ENCODE data around the gene NPY.

NPY gene

DNA sequence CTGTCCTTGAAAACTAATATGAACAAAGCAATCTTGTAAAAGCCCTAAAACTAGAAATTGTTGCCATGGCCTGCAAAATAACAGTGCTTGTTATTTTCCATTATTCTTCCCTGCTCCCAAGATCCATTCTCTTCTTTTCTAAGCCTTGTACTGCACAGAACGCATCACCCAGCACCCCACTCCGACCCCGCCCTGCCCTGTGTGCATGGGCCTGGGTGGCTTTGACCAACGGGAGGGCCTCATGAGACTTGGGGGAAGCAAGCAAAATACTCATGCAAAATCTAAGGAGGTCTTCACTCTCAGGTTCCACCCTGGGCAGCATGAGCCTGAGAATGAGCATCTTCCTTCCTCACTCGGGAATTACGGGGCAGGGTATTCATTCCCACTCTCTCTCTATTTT lies 32.4 kb downstream of the NPY start:
- DNase-seq (ENCODE audit: low read depth in 2 of 2), result no peak

DNA sequence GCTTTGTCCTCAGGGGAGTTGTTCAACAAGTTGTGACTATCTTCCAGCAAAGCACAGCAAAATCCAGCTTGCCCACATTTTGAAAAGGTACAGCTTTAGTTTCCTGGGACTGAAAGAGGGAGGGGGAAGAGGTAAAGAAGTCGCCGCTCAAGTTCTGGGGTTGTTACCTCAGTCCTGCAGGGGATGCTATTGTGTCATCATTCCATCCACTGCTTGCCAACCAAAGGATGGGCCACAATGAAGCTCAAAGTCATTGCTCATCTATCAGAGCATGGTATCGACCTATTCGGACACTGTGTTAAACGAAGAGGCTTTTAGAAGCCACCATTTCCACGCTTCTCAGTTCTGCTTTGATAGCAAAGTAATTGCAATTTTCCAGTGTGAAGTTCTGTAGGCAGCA lies 34.3 kb downstream of the NPY start:
- DNase-seq (ENCODE audit: low read depth in 2 of 2), result no peak

DNA sequence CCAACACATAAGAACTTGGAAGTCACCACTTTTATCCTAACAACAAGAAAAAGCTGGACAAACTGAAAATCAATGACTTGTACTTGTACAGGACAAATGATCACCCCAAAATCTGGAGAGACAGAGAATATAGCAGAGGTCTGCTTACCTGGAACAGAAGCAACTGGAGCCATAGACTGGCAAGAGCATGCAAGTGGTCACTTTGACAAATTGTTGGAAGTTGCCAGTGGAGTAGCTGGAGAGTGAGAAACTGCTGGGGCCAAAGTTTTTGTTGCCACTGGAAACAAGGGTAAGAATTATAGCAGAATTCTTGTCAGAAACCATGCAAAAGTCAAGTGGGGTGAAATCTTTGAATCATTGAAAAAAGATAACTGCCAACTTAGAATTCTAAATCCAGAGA lies 35.2 kb downstream of the NPY start:
- no peak for DNase-seq (ENCODE audit: low read depth in 2 of 2)

DNA sequence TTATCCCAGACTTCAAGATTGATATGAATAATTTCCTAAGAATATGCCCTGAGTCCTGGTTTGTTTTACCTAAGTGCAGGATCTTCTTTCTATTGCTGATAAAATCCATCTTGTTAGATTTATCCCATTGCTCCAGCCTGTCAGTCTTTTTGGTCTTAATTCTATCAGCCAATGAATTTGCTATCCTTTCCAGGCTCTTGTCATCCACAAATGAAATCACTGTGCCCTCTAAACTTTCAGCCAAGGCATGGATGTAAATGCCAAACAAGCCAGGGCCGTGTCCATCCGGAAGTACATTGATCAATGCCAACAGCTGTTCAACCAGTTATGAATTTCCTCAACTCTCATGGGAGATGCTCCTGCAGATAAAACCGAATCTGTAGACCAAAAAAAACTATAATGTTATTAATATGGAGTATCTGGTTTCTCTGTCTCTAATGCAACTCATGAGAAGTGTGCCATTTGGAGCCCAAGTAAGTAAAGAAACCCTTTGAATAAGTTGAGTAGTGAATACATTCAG lies 40.0 kb downstream of the NPY start:
- DNase-seq (ENCODE audit: low read depth in 2 of 2), result no peak

DNA sequence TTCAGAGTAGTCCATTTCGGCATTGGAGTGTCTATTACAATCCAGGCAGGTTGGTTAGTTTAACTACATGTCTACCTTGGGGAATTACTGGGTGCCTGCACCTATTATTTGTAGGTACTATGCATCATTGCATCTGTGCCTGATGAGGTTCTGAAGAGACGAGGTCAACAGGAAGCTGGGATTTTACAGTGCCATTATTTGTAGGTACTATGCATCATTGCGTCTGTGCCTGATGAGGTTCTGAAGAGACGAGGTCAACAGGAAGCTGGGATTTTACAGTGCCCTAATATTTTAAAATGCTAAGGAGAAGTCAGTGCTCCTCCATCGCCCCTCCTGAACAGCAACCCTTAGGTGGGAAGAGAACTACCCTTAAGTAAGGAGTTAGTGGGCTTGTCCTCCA lies 41.7 kb downstream of the NPY start:
- no peak for DNase-seq (ENCODE audit: low read depth in 2 of 2)

DNA sequence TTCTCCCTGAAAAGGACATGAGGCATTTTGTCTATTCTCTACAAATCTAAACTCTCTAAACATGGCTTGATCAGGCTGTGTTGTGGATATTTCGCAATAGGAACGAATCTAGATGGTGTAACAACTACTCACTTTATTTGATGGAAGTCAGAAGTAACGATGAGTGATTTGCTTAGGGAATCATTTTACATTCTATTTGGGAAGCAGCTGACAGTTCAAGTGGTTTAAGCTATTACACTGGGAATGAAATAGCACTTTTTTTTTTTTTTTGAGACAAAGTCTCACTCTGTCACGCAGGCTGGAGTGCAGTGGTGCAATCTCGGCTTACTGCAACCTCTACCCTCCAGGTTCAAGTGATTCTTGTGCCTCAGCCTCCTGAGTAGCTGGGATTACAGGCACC lies 44.1 kb downstream of the NPY start:
- no peak for DNase-seq (ENCODE audit: low read depth in 2 of 2)

DNA sequence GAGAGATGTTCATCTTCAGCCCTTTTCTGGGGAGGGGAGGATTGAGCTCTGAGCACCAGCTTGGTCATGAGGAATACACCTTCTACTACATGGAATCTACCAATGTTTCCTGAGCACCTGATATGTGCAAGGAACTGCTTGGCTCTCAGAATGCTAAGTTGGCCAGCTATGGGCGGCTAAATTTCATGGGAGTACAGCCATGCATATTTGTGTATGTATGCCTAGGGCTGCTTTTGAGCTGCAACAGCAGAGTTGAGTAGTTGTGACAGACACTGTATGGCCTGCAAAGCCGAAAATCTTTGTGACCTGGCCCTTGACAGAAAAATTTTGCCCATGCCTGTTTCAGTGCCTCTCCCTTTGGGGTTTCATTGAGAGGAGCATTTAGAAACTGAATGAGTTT lies 44.9 kb downstream of the NPY start:
- DNase-seq (ENCODE audit: low read depth in 2 of 2), result no peak

DNA sequence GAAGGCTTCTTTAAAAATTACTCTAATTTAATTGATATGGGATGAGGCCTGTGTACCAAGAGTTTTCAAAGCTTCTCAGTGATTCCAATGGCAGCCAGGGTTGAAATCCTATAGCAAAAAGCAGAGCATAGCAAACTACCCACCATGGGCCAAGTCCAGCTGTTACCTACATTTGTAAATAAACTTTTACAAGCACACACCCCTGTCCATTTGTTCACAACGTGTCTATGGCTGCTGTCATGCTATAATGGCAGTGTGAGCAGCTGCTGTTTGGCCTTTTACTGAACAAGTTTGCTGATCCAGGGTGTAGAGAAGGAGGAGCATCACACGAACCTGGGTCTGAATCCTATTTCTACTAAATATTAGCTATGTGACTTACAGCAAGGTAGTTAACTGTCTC lies 50.0 kb downstream of the NPY start:
- DNase-seq (ENCODE audit: low read depth in 2 of 2), result no peak

DNA sequence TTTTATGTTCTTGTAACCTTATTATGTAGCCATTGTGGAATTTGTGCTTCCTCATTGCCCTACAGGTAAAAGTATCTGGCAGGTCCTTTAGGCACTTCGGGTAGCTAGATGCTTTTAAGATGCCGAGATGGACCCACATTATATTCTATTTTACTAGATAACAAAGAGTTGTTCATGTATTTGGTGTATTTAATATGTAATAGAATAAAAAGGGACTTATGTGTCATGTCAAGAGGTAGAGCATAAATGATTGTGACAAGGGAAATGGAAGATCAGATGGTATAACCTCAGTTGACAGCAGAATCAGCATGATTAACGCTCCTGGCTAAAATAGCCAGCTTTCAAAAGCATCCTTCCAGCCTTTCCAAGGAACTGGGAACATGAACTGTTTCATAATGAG lies 50.6 kb downstream of the NPY start:
- DNase-seq (ENCODE audit: low read depth in 2 of 2), result no peak

DNA sequence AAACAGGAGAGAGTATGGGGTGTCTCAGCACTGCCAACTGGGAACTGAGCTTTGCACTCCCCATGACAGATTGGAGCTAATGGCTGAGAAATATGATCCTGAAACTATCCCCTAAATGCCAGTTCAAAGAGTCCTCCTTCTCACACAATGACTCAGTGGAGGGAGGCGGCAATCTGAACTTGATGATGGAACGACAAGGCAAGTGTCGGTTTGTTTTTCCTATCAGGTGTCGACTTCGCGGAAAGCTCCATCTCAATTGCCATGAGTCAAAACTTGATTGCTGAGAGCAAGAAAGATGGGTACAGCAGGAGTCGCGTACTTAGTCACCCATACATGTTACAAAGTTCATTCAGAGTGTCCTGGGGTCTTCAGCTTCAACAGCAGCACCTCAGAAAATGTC lies 52.5 kb downstream of the NPY start:
- DNase-seq (ENCODE audit: low read depth in 2 of 2), result peak in 1 of 2 donors; percentile 11

DNA sequence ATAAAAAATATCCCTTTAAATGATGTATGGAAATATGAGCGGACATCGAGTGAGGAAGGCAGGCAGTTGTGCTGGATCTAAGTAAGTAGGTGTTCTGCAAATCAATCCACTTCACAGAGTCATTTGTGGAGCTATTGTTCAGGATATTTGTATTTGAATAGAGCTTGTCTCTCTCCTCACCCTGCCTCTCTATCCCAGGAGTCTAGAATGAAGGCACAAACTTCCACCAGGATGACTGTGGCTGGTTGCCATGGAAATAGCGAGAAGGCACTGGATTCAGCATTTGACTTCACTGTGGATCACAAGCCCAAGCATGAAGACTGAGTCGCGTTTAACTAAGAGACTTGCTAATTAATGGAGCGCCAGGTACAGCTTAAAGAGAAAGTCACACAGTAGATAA lies 53.2 kb downstream of the NPY start:
- no peak for DNase-seq (ENCODE audit: low read depth in 2 of 2)

DNA sequence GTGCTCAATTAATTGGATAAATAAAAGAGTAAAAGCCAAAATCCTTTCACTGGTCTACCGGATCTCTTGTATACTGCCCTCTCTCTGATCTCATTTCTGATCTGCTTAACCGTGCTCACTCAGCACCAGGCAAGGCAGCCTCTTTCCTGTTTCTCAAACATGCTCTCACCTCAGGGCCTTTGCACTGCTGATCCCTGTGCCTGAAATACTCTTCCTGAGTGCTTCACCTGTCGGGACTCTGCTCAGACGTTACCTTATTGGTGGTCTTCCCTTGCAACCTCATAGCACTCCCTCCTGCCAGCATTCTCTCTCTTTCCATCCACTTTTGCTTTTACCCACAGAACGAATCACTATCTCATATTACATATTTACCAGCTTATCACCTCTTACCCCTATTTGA lies 55.6 kb downstream of the NPY start:
- no peak for DNase-seq (ENCODE audit: low read depth in 2 of 2)

DNA sequence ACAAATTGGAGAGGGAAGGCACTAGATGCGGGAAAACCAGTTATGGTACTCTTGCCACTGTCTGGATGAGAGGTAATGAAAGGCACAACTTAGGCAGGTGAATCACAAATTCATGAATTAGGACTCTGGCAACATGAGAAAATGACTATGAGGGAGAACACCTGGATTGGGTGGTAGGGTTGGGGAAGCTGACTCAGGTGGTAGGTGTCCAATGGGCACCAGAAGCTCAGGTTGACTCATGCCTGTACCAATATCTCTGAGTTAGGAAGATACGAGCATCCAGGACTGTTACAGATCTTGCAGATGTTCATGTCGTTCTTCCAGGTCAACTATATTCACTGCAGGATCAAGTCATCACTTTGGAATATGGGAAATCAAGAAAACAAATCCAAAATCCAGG lies 56.7 kb downstream of the NPY start:
- no peak for DNase-seq (ENCODE audit: low read depth in 2 of 2)
